B cell (primary cell): ENCODE results near the gene MYMK.

ENCODE experiments used
- CTCF ChIP-seq: fragments of 200-600 bp; IDR thresholded peaks from one replicate; pipeline ENCODE4 v1.8.0; 2022; ENCODE audit warnings: antibody characterized with exemption, mild to moderate bottlenecking
- EZH2 ChIP-seq: IDR thresholded peaks from 2 replicates; pipeline ENCODE4 v1.6.1; 2012; ENCODE audit warnings: borderline replicate concordance, low read depth, mild to moderate bottlenecking, moderate library complexity, low read length; ENCODE audit not compliant: insufficient read depth, poor library complexity, severe bottlenecking

- TF ChIP-seq CTCF (no peak), EZH2 (no peak)
These were observed 29.4 kb upstream of the MYMK start for GRCh38 chr9:133553973-133554713.
